NOMO-1 (cell line): Measurements from ENCODE around the gene ROBO2.

ENCODE experiments used
- DNase-seq, 2 experiments: peaks; one replicate each; lab custom pipeline; 2025; ENCODE audit not compliant: unreplicated experiment in 2 of 2; lab: John Stamatoyannopoulos, UW

Gene ROBO2

DNA sequence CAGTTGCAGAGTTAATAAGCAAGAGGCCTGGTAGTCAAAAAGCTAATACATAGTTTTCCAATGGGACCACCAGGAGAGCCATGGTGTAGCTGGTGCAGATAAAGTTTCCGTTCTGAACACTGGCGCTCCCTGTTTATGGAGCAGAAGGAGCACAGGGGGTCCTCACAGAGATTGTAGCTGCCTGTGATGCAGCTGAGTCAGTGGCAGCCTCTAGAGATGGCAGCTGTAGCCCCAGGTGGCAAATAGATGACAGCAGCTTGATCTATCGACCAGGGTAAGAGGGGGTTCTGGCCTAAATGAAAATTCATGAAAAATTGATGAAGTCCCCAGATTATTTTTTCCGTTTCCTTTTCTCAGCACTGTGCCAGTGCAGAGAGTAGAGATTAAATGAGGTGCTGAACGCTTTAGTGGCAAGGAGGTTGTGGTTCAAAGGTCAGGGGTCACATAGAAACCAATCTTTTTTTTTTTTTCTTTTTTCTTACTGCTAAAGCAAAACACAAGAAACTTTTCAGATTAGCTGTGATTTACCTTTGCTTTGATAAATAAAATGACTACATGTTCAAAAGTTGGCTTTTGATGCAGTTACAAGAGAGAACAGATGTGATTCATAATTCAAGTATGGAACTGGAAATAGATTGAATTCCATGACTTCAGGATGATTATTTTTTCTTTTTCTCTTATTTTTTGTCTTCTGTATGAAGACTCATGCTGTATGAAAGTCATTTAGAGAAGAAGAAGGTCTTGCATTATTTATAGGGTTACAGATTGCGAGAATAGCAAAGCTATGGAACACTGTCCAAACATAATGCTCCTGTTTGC, 63.3 kb downstream of the ROBO2 start:
- DNase-seq, result no peak

DNA sequence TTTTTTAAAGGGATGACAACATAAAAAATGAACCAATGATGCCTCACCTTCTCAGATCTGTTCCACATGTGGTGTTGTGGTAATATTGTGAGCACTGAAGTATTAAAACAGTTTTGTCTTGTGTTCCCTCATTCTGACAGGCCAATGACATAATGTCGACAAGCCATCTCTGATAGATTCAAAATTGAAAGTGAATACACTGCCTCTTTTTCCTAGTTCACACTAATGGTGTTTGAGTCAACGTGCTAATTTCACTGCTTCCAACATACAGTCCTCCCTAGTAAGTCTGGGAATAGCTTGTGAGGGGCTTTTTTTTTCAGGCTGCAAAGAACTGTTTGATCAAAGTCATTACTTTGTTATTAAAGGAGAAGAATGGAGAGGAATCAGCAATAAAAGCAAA, 82.8 kb downstream of the ROBO2 start:
- no peak for DNase-seq

- DNase-seq, result no peak
Observed at GRCh38 chr3:77125966-77126365, 86.1 kb downstream of the ROBO2 start.

DNA sequence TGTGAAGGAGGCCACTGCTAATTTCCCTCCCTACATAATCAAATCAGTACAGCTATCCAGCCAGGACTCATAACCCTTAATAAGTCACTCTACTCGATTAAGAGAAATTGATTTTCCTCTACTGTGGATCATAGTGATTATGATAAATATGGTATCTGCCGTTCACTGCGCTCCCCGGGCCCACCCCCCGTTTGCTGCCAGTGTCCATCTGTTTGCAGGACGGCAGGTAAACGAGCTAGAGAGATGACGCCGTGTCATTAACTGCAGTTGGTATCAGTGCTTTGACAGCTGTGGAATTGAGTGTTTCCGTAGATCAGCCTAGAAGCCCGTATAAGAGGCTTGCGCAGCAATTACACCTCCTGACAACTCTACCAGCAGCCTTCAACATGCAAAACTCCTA, 94.9 kb downstream of the ROBO2 start:
- no peak for DNase-seq

- DNase-seq, result no peak
Observed at GRCh38 chr3:77137559-77137958, 97.7 kb downstream of the ROBO2 start.

- no peak for DNase-seq
Observed at GRCh38 chr3:77139624-77140023, 99.7 kb downstream of the ROBO2 start.

DNA sequence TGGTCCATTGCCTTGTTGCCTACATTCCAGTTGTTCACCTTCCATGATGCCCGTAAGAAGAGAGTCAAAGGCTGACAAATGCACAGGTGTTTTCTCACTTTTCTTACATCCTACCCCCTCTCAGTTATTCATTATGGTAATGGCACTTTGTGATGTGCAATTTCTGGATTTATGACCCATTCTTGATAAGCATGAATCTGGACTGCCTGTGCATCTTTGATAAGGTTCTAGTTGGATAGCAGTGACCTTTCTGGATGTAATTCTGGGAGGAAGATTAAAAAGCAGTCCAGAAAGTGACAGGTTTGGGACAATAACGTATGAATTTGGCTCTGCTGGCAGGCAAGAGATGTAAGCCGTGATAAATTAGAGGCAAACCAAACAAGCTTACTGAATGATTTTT, 101.5 kb downstream of the ROBO2 start:
- no peak for DNase-seq

GRCh38 chr3:77142578-77142977, 102.7 kb downstream of the ROBO2 start:
- no peak for DNase-seq

DNA sequence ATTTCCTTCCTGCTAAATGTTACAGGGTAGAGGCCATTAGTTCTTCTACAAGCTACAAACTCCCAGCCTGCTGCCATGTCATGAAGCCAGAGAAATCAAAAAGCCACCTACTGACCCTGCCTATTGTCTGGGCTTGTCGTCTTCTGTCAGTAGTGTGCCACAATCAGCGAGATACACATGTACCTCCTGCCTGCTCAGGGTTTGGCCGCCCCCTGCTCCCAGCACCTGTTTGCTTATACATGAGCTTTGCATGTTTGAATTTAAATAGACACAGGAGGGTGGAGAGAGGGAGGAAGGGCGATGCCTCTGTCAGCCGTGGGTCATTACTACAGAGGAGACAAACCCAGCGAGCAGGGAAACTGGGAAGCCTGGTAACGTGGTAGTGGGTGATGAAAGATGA, 106.1 kb downstream of the ROBO2 start:
- DNase-seq, result no peak

DNA sequence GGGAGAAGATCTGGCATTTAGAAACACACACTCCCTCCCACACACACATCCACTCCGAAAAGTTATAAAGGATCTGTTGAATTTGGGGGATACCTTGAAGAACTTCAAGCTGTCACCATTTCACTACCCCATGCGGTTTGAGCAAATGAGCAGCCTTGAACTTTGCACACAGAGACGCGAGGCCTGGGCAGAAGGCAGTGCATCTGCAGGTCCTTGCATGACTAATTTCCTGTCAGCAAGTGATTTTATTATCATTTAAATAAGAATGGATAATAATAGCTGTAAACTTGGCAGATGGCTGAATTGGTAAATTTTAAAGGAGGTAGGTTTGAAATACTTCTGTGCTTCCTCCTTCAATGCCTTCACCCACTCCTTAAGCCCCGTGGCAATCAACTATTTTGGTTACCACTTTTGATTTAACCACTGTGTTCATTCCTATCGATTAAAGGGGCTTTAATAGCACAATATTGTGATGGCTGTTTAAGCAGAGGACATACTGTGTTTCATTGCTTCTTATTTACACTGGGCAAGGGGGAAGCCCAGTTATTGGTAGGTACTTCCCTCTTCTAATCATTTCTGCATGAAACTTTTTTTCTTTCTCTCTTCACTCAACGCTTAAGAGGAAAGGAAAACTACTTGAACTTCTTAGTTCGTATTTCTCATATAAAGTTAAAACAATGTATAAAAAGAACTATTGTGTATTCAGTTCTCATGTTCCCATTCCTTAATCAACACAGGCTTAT, 108.1 kb downstream of the ROBO2 start:
- no peak for DNase-seq

- DNase-seq, result no peak
Observed at GRCh38 chr3:77149382-77149781, 109.5 kb downstream of the ROBO2 start.

GRCh38 chr3:77150028-77150427, 110.1 kb downstream of the ROBO2 start:
- no peak for DNase-seq

DNA sequence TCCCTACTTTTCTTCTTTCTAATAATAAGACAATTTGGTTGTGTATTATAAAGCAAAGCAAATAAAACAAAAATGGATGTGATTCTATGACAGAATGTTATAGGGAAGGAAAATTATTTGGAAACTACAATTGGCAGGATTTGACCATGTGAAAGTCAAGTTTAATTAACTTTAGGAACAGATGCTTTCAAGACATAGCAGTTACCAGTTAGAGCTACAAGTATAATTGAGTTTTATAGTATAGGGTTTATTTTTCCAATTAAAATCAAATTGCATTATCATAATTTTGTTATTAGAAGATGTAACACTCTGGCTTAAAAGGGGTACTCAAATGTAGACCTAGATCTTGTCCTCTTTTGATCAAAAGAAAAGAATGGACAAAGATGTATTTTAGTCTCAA, 110.9 kb downstream of the ROBO2 start:
- DNase-seq, result no peak

DNA sequence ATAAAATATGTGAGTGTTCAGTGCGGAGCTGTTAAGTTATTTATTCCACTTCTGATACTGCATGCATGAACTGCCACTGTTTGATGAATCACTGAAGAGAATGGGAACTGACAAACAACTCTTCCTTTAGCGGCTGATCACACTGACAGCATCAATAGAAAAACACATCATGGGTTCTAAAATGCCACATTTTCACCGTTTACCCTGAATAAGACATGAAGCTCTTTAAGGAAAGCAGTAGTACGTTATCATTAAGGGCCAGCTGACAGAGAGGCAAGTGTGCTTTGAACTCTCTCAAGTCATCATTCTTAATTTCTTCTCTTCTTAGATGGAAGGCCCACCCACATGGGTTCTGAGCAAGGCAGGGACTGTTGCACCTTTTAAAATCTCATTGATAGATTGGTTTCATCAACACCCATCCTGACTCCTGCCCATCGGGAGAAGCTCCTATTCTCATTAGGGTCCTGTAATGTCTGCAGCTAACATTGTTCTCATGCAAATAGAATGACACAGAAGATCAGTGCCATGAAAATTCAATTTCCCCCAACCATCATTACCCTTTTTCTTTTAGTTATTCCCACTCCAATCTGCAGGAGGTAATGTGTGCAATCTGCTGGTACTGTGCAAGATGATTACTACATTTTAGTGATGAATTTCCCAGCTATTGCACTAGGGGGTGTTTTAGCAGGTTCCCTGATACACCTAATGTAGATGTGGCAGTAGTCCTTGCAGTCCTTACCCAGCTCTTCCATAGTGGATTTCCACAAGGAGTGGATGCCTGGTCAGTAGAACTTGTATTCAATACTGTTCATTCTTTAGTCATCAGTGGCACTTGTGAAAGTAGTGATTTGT, 119.1 kb downstream of the ROBO2 start:
- DNase-seq, result no peak

- DNase-seq, result no peak
Observed at GRCh38 chr3:77160931-77161497, 121.1 kb downstream of the ROBO2 start.

DNA sequence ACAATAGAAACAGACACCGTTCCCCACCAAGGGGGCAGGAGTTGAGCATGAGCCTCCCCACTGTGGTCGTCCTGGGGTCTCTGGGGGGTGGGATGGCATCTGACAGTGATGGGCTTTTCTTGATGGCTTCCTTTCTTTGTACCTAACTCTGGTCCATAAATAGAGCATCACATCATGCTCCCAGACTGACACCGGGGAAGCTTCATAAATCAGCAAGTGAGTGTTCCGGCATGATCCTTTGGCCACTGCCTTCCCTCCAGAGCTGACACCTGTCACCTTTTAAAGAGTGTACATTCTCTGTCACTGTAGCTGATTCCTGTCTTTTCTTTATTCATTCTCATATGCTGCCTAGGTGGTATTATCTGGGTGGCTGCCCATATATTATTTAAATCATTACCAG, 129.9 kb downstream of the ROBO2 start:
- DNase-seq, result no peak

DNA sequence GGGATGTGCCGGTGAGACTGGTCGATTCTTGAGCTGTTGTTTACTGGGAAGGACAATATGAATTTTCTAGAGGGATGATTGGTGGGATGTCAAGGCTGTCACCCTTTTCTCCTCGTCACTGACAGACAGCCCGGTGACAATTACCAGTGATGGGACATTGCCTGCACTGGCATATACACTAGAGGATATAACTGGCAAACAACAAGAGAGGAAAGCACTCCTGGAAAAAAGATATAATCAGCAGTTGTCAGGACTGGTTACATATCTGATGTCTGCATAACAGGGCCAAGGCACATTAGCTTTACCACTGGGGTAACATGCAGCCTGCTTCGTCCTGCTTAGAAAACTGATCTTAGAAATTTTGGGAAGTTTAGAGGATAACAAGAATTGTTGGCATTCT, 131.1 kb downstream of the ROBO2 start:
- no peak for DNase-seq

GRCh38 chr3:77179762-77180161, 139.9 kb downstream of the ROBO2 start:
- DNase-seq, result no peak

DNA sequence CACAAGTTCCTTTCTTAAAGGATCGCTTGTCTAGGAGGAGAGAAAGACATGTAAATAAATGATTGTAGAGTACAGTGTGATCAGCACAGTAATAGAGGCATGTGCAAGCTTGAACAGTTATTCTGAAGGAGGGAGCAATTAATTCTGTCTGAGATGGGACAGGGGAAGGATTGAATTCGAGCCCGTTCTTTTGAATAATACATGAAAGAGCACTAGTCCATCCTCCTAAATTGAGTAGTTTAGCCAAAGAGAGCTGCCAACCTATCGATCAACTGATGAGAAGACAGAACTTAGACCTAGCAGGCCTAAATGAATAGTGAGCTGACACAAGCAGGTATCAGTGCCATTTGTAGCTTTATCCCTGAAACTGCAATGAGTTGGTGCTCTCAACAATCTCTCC, 142.4 kb downstream of the ROBO2 start:
- no peak for DNase-seq

DNA sequence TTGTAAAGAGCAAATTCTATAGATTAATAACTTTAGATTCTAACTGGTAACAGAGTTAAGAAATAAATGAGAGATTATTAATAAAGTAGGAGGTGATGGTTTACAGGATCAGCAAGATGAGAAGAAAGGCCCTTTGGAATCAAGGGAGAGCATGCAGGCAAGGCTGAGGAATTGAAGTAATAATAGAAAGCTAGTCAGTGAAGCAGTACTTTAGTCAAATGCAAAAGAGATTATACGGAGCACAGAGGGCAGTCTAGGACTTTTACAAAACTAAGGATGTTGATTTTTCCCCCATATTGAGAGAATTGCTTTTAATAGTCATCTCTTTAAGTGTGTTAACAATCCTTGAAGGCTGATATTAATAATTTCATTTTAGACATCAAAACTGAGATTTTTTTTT, 146.4 kb downstream of the ROBO2 start:
- DNase-seq, result no peak

GRCh38 chr3:77186728-77187127, 146.8 kb downstream of the ROBO2 start:
- DNase-seq, result peak; percentile 12 to 78
